ENCODE results near the gene ZMYND10. TPM values are rescaled to one million over a fixed set of nuclear protein-coding genes. Genes with fewer than 3 reads are reported as not detected.

ZMYND10 gene
- total and polyA plus RNA-seq, 10 donors, result 0.56 to 2.2 (median 1.2) TPM; not detected in 1

GRCh38 chr3:50319894-50320625, 25.5 kb downstream of the ZMYND10 start:
- intact Hi-C loops (cut with DNase I; ENCODE audit: low total_unique reads), result loop anchor here (10.0 kb wide), 1 partner anchor 85 kb away; the partner anchor contains the start of gene GNAI2
- peak overlapping the region; percentile 72 to 97 (median 90) for H3K4me3 ChIP-seq
- no peaks in the 10 kb centered on the region for H3K9me3 ChIP-seq
- no peaks in the 10 kb centered on the region for H3K27me3 ChIP-seq (replicated peaks in 1 of 7)
- H3K36me3 ChIP-seq, result peaks cover 2 to 66% (median 25%) of the 10 kb centered on the region in 6 donors
- peaks cover 32 to 93% (median 82%) of the 10 kb centered on the region in 6 donors for H3K4me1 ChIP-seq
- H3K27ac ChIP-seq, result peak overlapping the region; percentile 86 to 96 (median 93)
- TF ChIP-seq POLR2A (IDR thresholded peaks at IDR 0.05) (no peak), POLR2AphosphoS5 (IDR thresholded peaks at IDR 0.05) (peak in 2 of 3 donors; percentile 55 to 63), CTCF (IDR thresholded peaks at IDR 0.05 in 8 of 11, conservative IDR thresholded peaks at IDR 0.05 in 3 of 11) (no peak)
- WGBS, 5 donors, result 69 to 82% (median 78%) methylated on average over 26 to 29 of the region's 29 CpGs
- peak; percentile 85 for DNase-seq

- Histone ChIP-seq H3K27ac (peak overlapping the region; percentile 29 to 96 (median 93)), H3K36me3 (peaks cover 2 to 65% (median 25%) of the 10 kb centered on the region in 6 donors), H3K4me1 (peaks cover 26 to 93% (median 79%) of the 10 kb centered on the region in 6 donors), H3K27me3 (replicated peaks in 1 of 7) (no peaks in the 10 kb centered on the region), H3K9me3 (no peaks in the 10 kb centered on the region), H3K4me3 (peak overlapping the region; percentile 72 to 97 (median 90))
- 75 to 89% (median 78%) methylated on average over 15 to 16 of the region's 16 CpGs for WGBS, 5 donors
- no peak for DNase-seq
- TF ChIP-seq POLR2AphosphoS5 (IDR thresholded peaks at IDR 0.05) (peak in 2 of 3 donors; percentile 13 to 25), CTCF (IDR thresholded peaks at IDR 0.05 in 8 of 11, conservative IDR thresholded peaks at IDR 0.05 in 3 of 11) (no peak), POLR2A (IDR thresholded peaks at IDR 0.05) (no peak)
- intact Hi-C loops (cut with DNase I; ENCODE audit: low total_unique reads), result no loop called here
These were observed 26.2 kb downstream of the ZMYND10 start for GRCh38 chr3:50319181-50319893.

GRCh38 chr3:50318615-50319014, 26.9 kb downstream of the ZMYND10 start:
- Histone ChIP-seq H3K4me1 (peaks cover 18 to 93% (median 71%) of the 10 kb centered on the region in 6 donors), H3K36me3 (peaks cover 2 to 65% (median 25%) of the 10 kb centered on the region in 6 donors), H3K27ac (peak overlapping the region; percentile 29 to 96 (median 93)), H3K4me3 (peak overlapping the region; percentile 72 to 97 (median 90)), H3K27me3 (replicated peaks in 1 of 7) (no peaks in the 10 kb centered on the region), H3K9me3 (no peaks in the 10 kb centered on the region)
- 43 to 56% (median 47%) methylated on average over 7 to 10 of the region's 10 CpGs for WGBS, 5 donors
- intact Hi-C loops (cut with DNase I; ENCODE audit: low total_unique reads), result no loop called here
- no peak for DNase-seq
- TF ChIP-seq POLR2AphosphoS5 (IDR thresholded peaks at IDR 0.05), result peak in 2 of 3 donors; percentile 50 to 54
- no peak for TF ChIP-seq CTCF (IDR thresholded peaks at IDR 0.05 in 8 of 11, conservative IDR thresholded peaks at IDR 0.05 in 3 of 11)
